GM12891 (cell line): ENCODE data around the gene IP6K1.

Source experiments
- POLR2A ChIP-seq: IDR thresholded peaks from 2 replicates; pipeline ENCODE4 v1.6.1; 2011; ENCODE audit warnings: low read depth, low read length, control low read depth
- POLR2AphosphoS5 ChIP-seq: IDR thresholded peaks from 2 replicates; pipeline ENCODE4 v1.6.1; 2011; ENCODE audit warnings: low read depth, low read length, control low read depth
- TAF1 ChIP-seq: IDR thresholded peaks from 2 replicates; pipeline ENCODE4 v1.6.1; 2011; ENCODE audit warnings: low read depth, low read length, control low read depth

GRCh38 chr3:49779358-49780079, 6.8 kb downstream of the IP6K1 start:
- no peak for TF ChIP-seq POLR2A
- no peak for TF ChIP-seq POLR2AphosphoS5
- no peak for TF ChIP-seq TAF1
